HG02938 (cell line): ENCODE results near the gene METTL26.

ENCODE experiments used
- ATAC-seq: cut with Tn5 transposase; IDR thresholded peaks from one replicate; pipeline ENCODE4 v1.9.1; 2021; ENCODE audit warnings: mild to moderate bottlenecking, moderate library complexity; ENCODE audit not compliant: unreplicated experiment

The METTL26 gene

GRCh38 chr16:586047-586644, 50.0 kb downstream of the METTL26 start:
- ATAC-seq, result no peak

- no peak for ATAC-seq
These were observed 50.8 kb downstream of the METTL26 start for GRCh38 chr16:585351-585750.
